ENCODE results near the gene SEZ6L2.
A peak's percentile ranks its signal among the peaks of the same experiment; 100 is the strongest.
"Not testable (repeated sequence)": the region's sequence is repeated elsewhere in the genome, so short reads cannot be mapped to it uniquely, and the experiment has no call there.

SEZ6L2 gene

DNA sequence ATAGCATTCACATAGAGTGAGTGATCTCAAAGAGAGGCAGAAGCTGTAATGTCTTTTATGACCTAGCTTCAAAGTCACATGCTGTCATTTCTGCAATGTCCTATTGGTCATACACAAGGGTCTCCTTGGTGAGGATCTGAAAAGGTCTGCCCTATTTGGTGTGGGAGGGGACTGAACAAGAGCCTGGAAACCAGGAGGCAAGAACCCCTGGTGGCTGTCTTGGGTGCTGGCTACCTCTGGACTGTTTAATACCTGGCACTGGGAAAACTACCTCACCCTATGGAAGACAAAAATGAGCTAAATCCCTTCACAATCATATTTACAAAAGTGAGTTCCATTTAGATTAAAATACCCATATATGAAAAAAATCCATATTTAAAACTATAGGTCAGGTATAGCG, 17.6 kb upstream of the SEZ6L2 start:
- H3K36me3 ChIP-seq (ENCODE audit: insufficient read depth, insufficient read length, low read length), result peaks cover 50% of the 10 kb centered on the region
- no peaks in the 10 kb centered on the region for H3K9me3 ChIP-seq (ENCODE audit: insufficient read depth, low read length)
- no peak overlapping the region for H3K4me3 ChIP-seq (ENCODE audit: insufficient read length, low read depth)
- H3K27me3 ChIP-seq (ENCODE audit: insufficient read depth, insufficient read length), result no peaks in the 10 kb centered on the region
- no peaks in the 10 kb centered on the region for H3K4me1 ChIP-seq (ENCODE audit: insufficient read depth, insufficient read length)
- TF ChIP-seq ZNF274 (IDR thresholded peaks at IDR 0.05; ENCODE audit: low read depth, low read length) (no peak), SUZ12 (IDR thresholded peaks at IDR 0.05; ENCODE audit: extremely low read depth, insufficient read depth, insufficient read length) (no peak), YY1 (IDR thresholded peaks at IDR 0.05; ENCODE audit: insufficient read depth, insufficient read length) (no peak)
- DNase-seq (ENCODE audit: low read depth, low spot score), result no peak
- no peak overlapping the region for H3K9ac ChIP-seq (ENCODE audit: insufficient read length, low read depth)

DNA sequence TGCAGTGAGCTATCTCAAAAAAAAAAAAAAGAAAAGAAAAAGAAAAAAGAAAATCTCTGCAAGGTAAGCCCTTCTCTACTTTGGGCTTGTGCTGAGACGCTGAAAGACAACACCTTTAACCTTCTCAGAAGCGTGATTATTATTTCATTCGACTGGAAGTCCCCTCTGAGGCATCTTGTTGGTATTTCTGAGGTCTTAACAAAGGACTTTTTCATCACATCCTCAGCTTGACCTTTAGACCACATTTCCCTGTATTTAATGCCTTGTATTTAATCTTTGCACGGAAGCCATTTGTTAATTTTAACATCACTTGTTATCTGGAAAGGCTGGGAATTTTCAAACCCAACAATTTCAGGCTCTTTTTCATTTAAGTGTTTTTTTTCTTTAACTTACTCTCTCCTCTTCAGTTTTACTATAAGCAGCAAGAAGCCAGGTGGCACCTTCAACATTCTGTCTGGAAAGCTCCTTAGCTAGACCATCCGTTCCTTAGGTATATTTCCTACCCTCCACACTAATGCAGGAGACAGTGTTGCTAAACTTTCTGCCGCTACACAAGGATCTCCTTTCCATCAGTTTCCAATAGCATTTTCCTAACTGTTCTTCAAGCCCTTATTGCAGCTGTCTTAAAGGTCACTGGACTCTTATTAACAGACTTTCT, 16.4 kb upstream of the SEZ6L2 start:
- Histone ChIP-seq H3K9ac (ENCODE audit: insufficient read length, low read depth) (no peak overlapping the region), H3K4me3 (ENCODE audit: insufficient read length, low read depth) (no peak overlapping the region), H3K4me1 (ENCODE audit: insufficient read depth, insufficient read length) (peaks cover 8% of the 10 kb centered on the region), H3K36me3 (ENCODE audit: insufficient read depth, insufficient read length, low read length) (peaks cover 53% of the 10 kb centered on the region), H3K27me3 (ENCODE audit: insufficient read depth, insufficient read length) (no peaks in the 10 kb centered on the region), H3K9me3 (ENCODE audit: insufficient read depth, low read length) (no peaks in the 10 kb centered on the region)
- DNase-seq (ENCODE audit: low read depth, low spot score), result no peak
- TF ChIP-seq ZNF274 (IDR thresholded peaks at IDR 0.05; ENCODE audit: low read depth, low read length) (no peak), YY1 (IDR thresholded peaks at IDR 0.05; ENCODE audit: insufficient read depth, insufficient read length) (no peak), SUZ12 (IDR thresholded peaks at IDR 0.05; ENCODE audit: extremely low read depth, insufficient read depth, insufficient read length) (no peak)

DNA sequence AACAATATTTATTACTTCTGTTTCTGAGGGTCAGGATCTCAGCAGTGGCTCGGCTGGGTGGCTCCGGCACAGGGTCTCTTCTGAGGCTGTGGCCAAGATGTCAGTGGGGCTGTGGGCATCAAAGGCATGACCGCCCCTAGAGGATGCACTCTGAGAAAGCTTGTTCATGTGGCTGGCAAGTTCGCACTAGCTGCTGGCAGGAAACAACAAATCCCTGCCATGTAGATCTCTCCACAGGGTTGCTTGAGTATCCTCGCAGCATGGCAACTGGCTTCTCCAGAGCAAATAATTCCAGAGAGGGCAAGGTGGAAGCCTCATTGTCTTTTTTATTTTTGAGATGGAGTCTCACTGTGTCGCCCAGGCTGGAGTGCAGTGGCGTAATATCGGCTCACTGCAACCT, 14.2 kb upstream of the SEZ6L2 start:
- H3K4me1 ChIP-seq (ENCODE audit: insufficient read depth, insufficient read length), result peaks cover 8% of the 10 kb centered on the region
- no peaks in the 10 kb centered on the region for H3K9me3 ChIP-seq (ENCODE audit: insufficient read depth, low read length)
- no peak for TF ChIP-seq SUZ12 (IDR thresholded peaks at IDR 0.05; ENCODE audit: extremely low read depth, insufficient read depth, insufficient read length)
- TF ChIP-seq ZNF274 (IDR thresholded peaks at IDR 0.05; ENCODE audit: low read depth, low read length), result no peak
- TF ChIP-seq YY1 (IDR thresholded peaks at IDR 0.05; ENCODE audit: insufficient read depth, insufficient read length), result no peak

DNA sequence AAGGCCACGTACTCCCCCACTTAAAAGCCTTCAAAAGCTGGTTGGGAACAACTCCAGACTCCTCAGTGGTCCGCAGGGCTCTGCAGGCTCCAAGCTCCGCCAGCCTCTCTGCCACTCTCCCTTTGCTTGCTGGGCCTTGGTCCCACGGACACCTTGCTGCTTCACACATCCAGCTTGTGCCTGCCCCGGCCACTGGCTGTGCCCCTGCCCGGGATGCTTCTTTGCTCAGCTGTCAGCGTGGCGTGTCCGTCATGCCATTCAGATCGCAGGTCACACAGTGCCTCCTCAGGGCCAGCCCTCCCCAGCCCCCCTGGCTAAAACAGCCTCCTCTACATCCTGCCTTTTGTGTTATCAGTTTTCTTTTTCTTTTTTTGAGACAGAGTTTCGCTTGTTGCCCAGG, 12.7 kb upstream of the SEZ6L2 start:
- H3K4me1 ChIP-seq (ENCODE audit: insufficient read depth, insufficient read length), result peaks cover 10% of the 10 kb centered on the region
- no peak for DNase-seq (ENCODE audit: low read depth, low spot score)
- H3K9me3 ChIP-seq (ENCODE audit: insufficient read depth, low read length), result no peaks in the 10 kb centered on the region
- no peaks in the 10 kb centered on the region for H3K27me3 ChIP-seq (ENCODE audit: insufficient read depth, insufficient read length)
- peak overlapping the region; percentile 26 for H3K9ac ChIP-seq (ENCODE audit: insufficient read length, low read depth)
- no peak overlapping the region for H3K4me3 ChIP-seq (ENCODE audit: insufficient read length, low read depth)
- no peak for TF ChIP-seq YY1 (IDR thresholded peaks at IDR 0.05; ENCODE audit: insufficient read depth, insufficient read length)
- TF ChIP-seq SUZ12 (IDR thresholded peaks at IDR 0.05; ENCODE audit: extremely low read depth, insufficient read depth, insufficient read length), result no peak
- TF ChIP-seq ZNF274 (IDR thresholded peaks at IDR 0.05; ENCODE audit: low read depth, low read length), result no peak
- H3K36me3 ChIP-seq (ENCODE audit: insufficient read depth, insufficient read length, low read length), result peaks cover 49% of the 10 kb centered on the region

More for the DNA sequence above, 14.2 kb upstream of the SEZ6L2 start:
- Histone ChIP-seq H3K9ac (ENCODE audit: insufficient read length, low read depth) (no peak overlapping the region), H3K36me3 (ENCODE audit: insufficient read depth, insufficient read length, low read length) (peaks cover 50% of the 10 kb centered on the region), H3K27me3 (ENCODE audit: insufficient read depth, insufficient read length) (no peaks in the 10 kb centered on the region), H3K4me3 (ENCODE audit: insufficient read length, low read depth) (no peak overlapping the region)
- DNase-seq (ENCODE audit: low read depth, low spot score), result no peak

DNA sequence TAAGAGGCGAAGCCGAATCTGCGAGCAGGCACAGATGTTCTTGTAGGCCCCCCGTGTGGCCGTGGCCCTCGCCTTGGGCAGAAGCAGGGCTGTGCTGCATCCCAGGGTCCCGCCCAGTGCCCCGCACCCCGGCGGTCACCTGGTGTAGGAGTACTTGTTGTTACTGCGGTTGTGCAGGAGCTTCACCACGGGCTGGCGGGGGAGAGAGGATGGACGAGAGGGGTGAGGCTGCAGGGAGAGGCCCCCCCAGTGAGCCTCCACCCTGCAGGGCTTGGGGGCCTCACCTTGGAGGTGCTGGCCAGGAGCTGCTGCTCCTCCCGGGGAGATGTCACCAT, 12.3 kb upstream of the SEZ6L2 start:
- DNase-seq (ENCODE audit: low read depth, low spot score), result no peak
- peaks cover 10% of the 10 kb centered on the region for H3K4me1 ChIP-seq (ENCODE audit: insufficient read depth, insufficient read length)
- TF ChIP-seq SUZ12 (IDR thresholded peaks at IDR 0.05; ENCODE audit: extremely low read depth, insufficient read depth, insufficient read length) (no peak), YY1 (IDR thresholded peaks at IDR 0.05; ENCODE audit: insufficient read depth, insufficient read length) (no peak), ZNF274 (IDR thresholded peaks at IDR 0.05; ENCODE audit: low read depth, low read length) (no peak)

DNA sequence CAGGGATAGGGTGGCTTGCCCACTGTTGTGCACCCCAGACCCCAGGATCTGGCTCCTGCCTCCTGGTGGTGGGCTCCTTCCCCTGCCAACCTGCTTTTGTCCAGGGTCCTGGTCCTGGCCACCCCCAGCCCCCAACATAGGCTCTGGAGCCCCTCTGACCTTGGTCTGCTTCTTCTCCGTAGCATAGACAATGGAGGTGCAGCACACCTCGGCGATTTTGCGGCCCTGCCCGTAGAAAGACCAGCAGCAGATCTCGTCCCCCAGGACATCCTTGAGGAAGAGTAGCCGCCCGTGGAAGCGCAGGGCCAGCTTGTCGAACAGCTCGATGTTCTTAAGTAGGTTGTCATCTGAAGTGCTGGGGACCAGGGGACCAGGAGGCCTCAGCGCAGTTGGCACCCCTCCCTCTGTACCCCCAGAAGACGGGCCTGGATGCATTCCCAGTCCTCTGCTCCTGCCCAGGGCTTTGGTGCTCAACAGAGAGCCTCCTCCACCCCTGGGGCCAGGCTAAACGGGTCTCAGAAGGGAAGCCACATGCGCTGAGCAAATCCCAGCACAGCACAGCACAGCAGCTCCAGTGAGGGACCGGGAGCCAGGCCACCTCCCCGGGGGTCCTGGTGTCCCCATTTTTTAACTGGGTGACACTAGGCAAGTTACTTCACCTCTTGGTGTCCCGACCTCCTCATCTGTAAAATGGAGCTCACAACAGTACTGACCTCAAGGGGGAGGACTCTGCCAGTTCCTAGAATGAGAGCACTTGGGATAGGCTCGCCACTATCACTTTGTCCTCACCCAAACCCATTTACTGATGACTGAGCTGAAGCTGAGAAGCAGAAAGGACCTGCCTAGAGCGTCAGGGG, 11.7 kb upstream of the SEZ6L2 start:
- TF ChIP-seq YY1 (IDR thresholded peaks at IDR 0.05; ENCODE audit: insufficient read depth, insufficient read length) (no peak), ZNF274 (IDR thresholded peaks at IDR 0.05; ENCODE audit: low read depth, low read length) (no peak), SUZ12 (IDR thresholded peaks at IDR 0.05; ENCODE audit: extremely low read depth, insufficient read depth, insufficient read length) (no peak)
- H3K36me3 ChIP-seq (ENCODE audit: insufficient read depth, insufficient read length, low read length), result peaks cover 54% of the 10 kb centered on the region
- no peaks in the 10 kb centered on the region for H3K27me3 ChIP-seq (ENCODE audit: insufficient read depth, insufficient read length)
- H3K4me3 ChIP-seq (ENCODE audit: insufficient read length, low read depth), result no peak overlapping the region
- no peak overlapping the region for H3K9ac ChIP-seq (ENCODE audit: insufficient read length, low read depth)
- H3K4me1 ChIP-seq (ENCODE audit: insufficient read depth, insufficient read length), result peaks cover 10% of the 10 kb centered on the region
- H3K9me3 ChIP-seq (ENCODE audit: insufficient read depth, low read length), result no peaks in the 10 kb centered on the region
- DNase-seq (ENCODE audit: low read depth, low spot score), result no peak

More for the DNA sequence above, 12.3 kb upstream of the SEZ6L2 start:
- Histone ChIP-seq H3K27me3 (ENCODE audit: insufficient read depth, insufficient read length) (no peaks in the 10 kb centered on the region), H3K36me3 (ENCODE audit: insufficient read depth, insufficient read length, low read length) (peaks cover 49% of the 10 kb centered on the region), H3K4me3 (ENCODE audit: insufficient read length, low read depth) (no peak overlapping the region), H3K9me3 (ENCODE audit: insufficient read depth, low read length) (no peaks in the 10 kb centered on the region), H3K9ac (ENCODE audit: insufficient read length, low read depth) (peak overlapping the region; percentile 26)

DNA sequence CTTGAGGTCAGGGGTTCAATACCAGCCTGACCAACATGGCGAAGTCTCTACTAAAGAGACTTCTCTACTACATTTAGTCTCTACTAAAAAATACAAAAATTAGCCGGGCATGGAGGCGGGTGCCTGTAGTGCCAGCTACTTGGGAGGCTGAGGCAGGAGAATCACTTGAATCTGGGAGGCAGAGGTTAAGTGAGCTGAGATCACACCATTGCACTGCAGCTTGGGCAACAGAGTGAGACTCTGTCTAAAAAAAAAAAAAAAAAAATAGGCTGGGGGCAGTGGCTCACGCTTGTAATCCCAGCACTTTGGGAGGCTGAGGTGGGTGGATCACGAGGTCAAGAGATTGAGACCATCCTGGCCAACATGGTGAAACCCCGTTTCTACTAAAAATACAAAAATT, 10.5 kb upstream of the SEZ6L2 start:
- not testable (repeated sequence) for H3K9ac ChIP-seq (ENCODE audit: insufficient read length, low read depth); H3K4me3 ChIP-seq (ENCODE audit: insufficient read length, low read depth); DNase-seq (ENCODE audit: low read depth, low spot score); H3K9me3 ChIP-seq (ENCODE audit: insufficient read depth, low read length); H3K27me3 ChIP-seq (ENCODE audit: insufficient read depth, insufficient read length)
- H3K36me3 ChIP-seq (ENCODE audit: insufficient read depth, insufficient read length, low read length), result peaks cover 61% of the 10 kb centered on the region
- peaks cover 10% of the 10 kb centered on the region for H3K4me1 ChIP-seq (ENCODE audit: insufficient read depth, insufficient read length)

Measured in NT2/D1 (cell line).